ENCODE results near the gene ITGA2. TPM values are rescaled to one million over a fixed set of nuclear protein-coding genes. Genes with fewer than 3 reads are reported as not detected.

The ITGA2 gene
- total and polyA plus RNA-seq, 3 donors from 2014 or later, result 0.90 to 1.7 (median 1.0) TPM

GRCh38 chr5:53130266-53130665 is 141.1 kb downstream of the ITGA2 start:
- no peaks in the 10 kb centered on the region for H3K4me1 ChIP-seq
- H3K36me3 ChIP-seq (ENCODE audit: low read depth, missing control alignments), result no peaks in the 10 kb centered on the region
- H3K9me3 ChIP-seq, result no peaks in the 10 kb centered on the region
- no peak overlapping the region for H3K27ac ChIP-seq
- 53 to 64% methylated on average over 2 of the region's 2 CpGs for whole genome bisulfite sequencing, 2 donors
- DNase-seq, result no peak
- intact Hi-C loops (cut with DNase I; ENCODE audit: low total_unique reads), result no loop called here
- no peak for TF ChIP-seq POLR2A (IDR thresholded peaks at IDR 0.05)
- no peak for TF ChIP-seq CTCF (IDR thresholded peaks at IDR 0.05)
- no peaks in the 10 kb centered on the region for H3K27me3 ChIP-seq
- no peak overlapping the region for H3K4me3 ChIP-seq

GRCh38 chr5:53133020-53133419 is 143.9 kb downstream of the ITGA2 start:
- Histone ChIP-seq H3K4me3 (no peak overlapping the region), H3K36me3 (ENCODE audit: low read depth, missing control alignments) (no peaks in the 10 kb centered on the region), H3K9me3 (no peaks in the 10 kb centered on the region), H3K27me3 (no peaks in the 10 kb centered on the region), H3K27ac (no peak overlapping the region), H3K4me1 (no peaks in the 10 kb centered on the region)
- DNase-seq, result no peak
- intact Hi-C loops (cut with DNase I; ENCODE audit: low total_unique reads), result no loop called here
- no peak for TF ChIP-seq POLR2A (IDR thresholded peaks at IDR 0.05)
- WGBS, 2 donors, result 88 to 100% methylated on average over 1 of the region's 1 CpG

Other genes starting within 250 kb of the ITGA2 start
- 1 to 10 TPM; 7.3 to 8.1 TPM for gene ITGA1, start 201.4 kb upstream of the ITGA2 start, total RNA-seq
- gene ITGA1, start 201.4 kb upstream of the ITGA2 start, polyA plus RNA-seq (ENCODE audit: insufficient read depth, low read depth, low replicate concordance), result 7.5 TPM
- gene PELO, start 201.4 kb upstream of the ITGA2 start, total RNA-seq, result 1 to 10 TPM; 9.0 to 9.4 TPM
- gene PELO, start 201.4 kb upstream of the ITGA2 start, polyA plus RNA-seq (ENCODE audit: insufficient read depth, low read depth, low replicate concordance), result 10.6 TPM
- gene MOCS2, start 120.4 kb downstream of the ITGA2 start, total RNA-seq, result 10 to 100 TPM; 45.6 to 46.1 TPM
- gene MOCS2, start 120.4 kb downstream of the ITGA2 start, polyA plus RNA-seq (ENCODE audit: insufficient read depth, low read depth, low replicate concordance), result 39.6 TPM

Data from testis (tissue), 3 donors.